ENCODE data around the gene TBPL1. TPM values are rescaled to one million over a fixed set of nuclear protein-coding genes. Genes with fewer than 3 reads are reported as not detected.

Gene TBPL1
- total RNA-seq, 1 donor from 2014 or later: 48.4 TPM

GRCh38 chr6:133954657-133955576 lies 1.9 kb downstream of the TBPL1 start:
- Mint-ChIP-seq H3K4me3 (ENCODE audit: low read depth) (peak overlapping the region; percentile 96), H3K9me3 (ENCODE audit: low read depth) (no peaks in the 10 kb centered on the region), H3K36me3 (ENCODE audit: insufficient read depth) (no peaks in the 10 kb centered on the region), H3K4me1 (ENCODE audit: low read depth) (peaks cover 33% of the 10 kb centered on the region), H3K27me3 (peaks cover 2% of the 10 kb centered on the region), H3K27ac (peak overlapping the region; percentile 6)
- TF ChIP-seq, protein P1, sequence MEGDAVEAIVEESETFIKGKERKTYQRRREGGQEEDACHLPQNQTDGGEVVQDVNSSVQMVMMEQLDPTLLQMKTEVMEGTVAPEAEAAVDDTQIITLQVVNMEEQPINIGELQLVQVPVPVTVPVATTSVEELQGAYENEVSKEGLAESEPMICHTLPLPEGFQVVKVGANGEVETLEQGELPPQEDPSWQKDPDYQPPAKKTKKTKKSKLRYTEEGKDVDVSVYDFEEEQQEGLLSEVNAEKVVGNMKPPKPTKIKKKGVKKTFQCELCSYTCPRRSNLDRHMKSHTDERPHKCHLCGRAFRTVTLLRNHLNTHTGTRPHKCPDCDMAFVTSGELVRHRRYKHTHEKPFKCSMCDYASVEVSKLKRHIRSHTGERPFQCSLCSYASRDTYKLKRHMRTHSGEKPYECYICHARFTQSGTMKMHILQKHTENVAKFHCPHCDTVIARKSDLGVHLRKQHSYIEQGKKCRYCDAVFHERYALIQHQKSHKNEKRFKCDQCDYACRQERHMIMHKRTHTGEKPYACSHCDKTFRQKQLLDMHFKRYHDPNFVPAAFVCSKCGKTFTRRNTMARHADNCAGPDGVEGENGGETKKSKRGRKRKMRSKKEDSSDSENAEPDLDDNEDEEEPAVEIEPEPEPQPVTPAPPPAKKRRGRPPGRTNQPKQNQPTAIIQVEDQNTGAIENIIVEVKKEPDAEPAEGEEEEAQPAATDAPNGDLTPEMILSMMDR (IDR thresholded peaks at IDR 0.05; ENCODE audit: unreplicated experiment): no peak
- no peak for DNase-seq (ENCODE audit: low spot score, unreplicated experiment)

GRCh38 chr6:133955582-133956415 lies 2.8 kb downstream of the TBPL1 start:
- TF ChIP-seq, protein P1 (IDR thresholded peaks at IDR 0.05; ENCODE audit: unreplicated experiment): no peak
- Mint-ChIP-seq H3K4me3 (ENCODE audit: low read depth) (peak overlapping the region; percentile 12), H3K4me1 (ENCODE audit: low read depth) (peaks cover 33% of the 10 kb centered on the region), H3K27ac (no peak overlapping the region), H3K27me3 (no peaks in the 10 kb centered on the region), H3K9me3 (ENCODE audit: low read depth) (no peaks in the 10 kb centered on the region), H3K36me3 (ENCODE audit: insufficient read depth) (no peaks in the 10 kb centered on the region)
- no peak for DNase-seq (ENCODE audit: low spot score, unreplicated experiment)

DNA sequence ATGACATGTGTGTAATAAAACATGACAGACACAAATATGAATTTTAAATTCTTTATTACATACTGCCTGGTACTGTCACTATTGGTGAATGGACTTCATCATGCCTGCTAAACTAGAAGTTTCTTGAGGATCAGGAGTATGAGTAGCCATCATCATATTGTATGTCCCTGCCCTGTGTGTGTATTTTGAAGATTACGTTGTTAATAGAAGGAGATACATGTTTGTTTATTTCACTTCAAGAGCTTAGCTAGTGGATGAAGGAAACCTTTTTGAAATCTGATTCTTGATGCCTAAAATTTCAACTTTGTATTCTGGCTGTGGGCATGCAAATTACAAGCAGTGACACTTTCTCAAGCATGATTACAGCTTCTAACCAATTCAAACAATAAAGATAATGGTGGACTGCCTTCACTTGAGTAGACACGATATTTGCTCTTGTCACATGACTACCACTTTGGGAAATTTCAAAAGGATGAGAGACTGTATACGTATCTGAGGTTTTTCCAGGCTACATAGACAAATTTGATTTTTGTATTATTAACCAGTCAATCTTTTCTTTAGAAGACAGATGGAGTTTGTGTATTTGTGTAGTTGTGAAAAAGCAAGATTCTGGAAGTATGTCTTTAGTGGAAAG lies 3.5 kb downstream of the TBPL1 start:
- no peaks in the 10 kb centered on the region for H3K36me3 Mint-ChIP-seq (ENCODE audit: insufficient read depth)

DNA sequence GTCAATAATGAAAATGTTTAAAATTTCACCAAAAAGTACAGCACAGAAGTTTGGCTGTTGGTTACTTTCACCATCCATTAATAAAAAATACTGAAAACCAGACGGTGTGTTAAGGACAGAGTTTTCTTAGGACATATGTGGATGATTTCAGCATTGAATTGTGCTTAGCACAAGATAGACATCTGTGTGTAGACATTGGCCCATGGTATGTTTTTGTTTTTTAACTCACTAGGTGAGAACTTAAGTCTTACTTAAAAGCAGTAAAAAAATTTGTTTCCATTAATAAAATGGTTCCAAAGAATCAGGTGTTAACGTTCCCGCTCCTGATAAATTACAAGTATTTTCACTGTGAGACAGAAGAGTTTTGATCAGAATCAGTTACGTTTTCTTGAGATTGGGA lies 4.2 kb downstream of the TBPL1 start:
- Mint-ChIP-seq H3K27ac (no peak overlapping the region), H3K4me1 (ENCODE audit: low read depth) (peaks cover 27% of the 10 kb centered on the region), H3K36me3 (ENCODE audit: insufficient read depth) (no peaks in the 10 kb centered on the region), H3K27me3 (no peaks in the 10 kb centered on the region), H3K9me3 (ENCODE audit: low read depth) (no peaks in the 10 kb centered on the region), H3K4me3 (ENCODE audit: low read depth) (no peak overlapping the region)
- TF ChIP-seq, protein P1 (IDR thresholded peaks at IDR 0.05; ENCODE audit: unreplicated experiment): no peak
- no peak for DNase-seq (ENCODE audit: low spot score, unreplicated experiment)

More for the DNA sequence above, 3.5 kb downstream of the TBPL1 start:
- TF ChIP-seq, protein P1 (IDR thresholded peaks at IDR 0.05; ENCODE audit: unreplicated experiment): no peak
- DNase-seq (ENCODE audit: low spot score, unreplicated experiment): no peak
- Mint-ChIP-seq H3K27me3 (no peaks in the 10 kb centered on the region), H3K4me3 (ENCODE audit: low read depth) (no peak overlapping the region), H3K9me3 (ENCODE audit: low read depth) (no peaks in the 10 kb centered on the region), H3K4me1 (ENCODE audit: low read depth) (peaks cover 30% of the 10 kb centered on the region), H3K27ac (no peak overlapping the region)

DNA sequence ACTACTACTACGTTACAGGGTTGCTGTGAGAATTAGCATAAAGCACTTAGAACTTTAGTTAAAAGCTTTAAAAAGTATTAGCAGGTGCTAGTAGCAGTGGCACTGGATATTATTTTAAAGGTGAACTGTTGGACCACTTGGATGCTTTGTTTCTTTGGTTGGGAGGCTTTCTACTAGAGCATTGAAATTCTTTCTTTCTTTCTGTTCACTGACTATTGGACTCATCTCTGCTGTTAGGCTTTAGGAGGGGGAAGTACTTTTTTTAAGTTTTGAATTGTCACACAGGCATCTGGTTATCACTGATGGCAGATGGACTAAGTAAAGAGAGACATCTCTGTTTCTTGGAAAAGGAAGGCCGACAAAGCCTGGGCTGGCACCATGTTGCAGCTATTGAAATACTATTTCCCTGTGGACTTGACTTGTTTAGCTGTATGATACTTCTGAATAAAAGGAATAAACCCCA lies 4.8 kb downstream of the TBPL1 start:
- DNase-seq (ENCODE audit: low spot score, unreplicated experiment): no peak
- Mint-ChIP-seq H3K27me3 (no peaks in the 10 kb centered on the region), H3K36me3 (ENCODE audit: insufficient read depth) (no peaks in the 10 kb centered on the region), H3K4me3 (ENCODE audit: low read depth) (no peak overlapping the region), H3K9me3 (ENCODE audit: low read depth) (no peaks in the 10 kb centered on the region), H3K4me1 (ENCODE audit: low read depth) (peaks cover 27% of the 10 kb centered on the region), H3K27ac (no peak overlapping the region)
- TF ChIP-seq, protein P1 (IDR thresholded peaks at IDR 0.05; ENCODE audit: unreplicated experiment): no peak
